HCT116 (cell line): ENCODE data around the gene LRRC1.

Experiments used
- CEBPB ChIP-seq: IDR thresholded peaks from 2 replicates; pipeline ENCODE4 v1.6.1; 2012; ENCODE audit warnings: low read depth
- EGR1 ChIP-seq: IDR thresholded peaks from 2 replicates; pipeline ENCODE4 v1.6.1; 2012; ENCODE audit warnings: low read depth
- EZH2 ChIP-seq: fragments of 200-600 bp; sonication (generic); IDR thresholded peaks from 2 replicates; pipeline ENCODE4 v1.6.1; 2017; ENCODE audit warnings: antibody characterized with exemption, mixed run types
- EZH2phosphoT487 ChIP-seq: fragments of 200-600 bp; IDR thresholded peaks from 2 replicates; pipeline ENCODE4 v1.6.1; 2018; ENCODE audit warnings: antibody characterized with exemption, borderline replicate concordance
- FOSL1 ChIP-seq: IDR thresholded peaks from 2 replicates; pipeline ENCODE4 v1.6.1; 2012; ENCODE audit warnings: low read depth
- POLR2A ChIP-seq: IDR thresholded peaks from 2 replicates; pipeline ENCODE4 v1.7.0; 2011; ENCODE audit warnings: borderline replicate concordance; ENCODE audit not compliant: insufficient read depth, insufficient read length; ENCODE audit errors: extremely low read depth
- POLR2AphosphoS5 ChIP-seq: IDR thresholded peaks from 2 replicates; pipeline ENCODE4 v1.6.1; 2011; ENCODE audit warnings: mild to moderate bottlenecking, low read depth, low read length, moderate library complexity
- TCF7L2 ChIP-seq: IDR thresholded peaks from 2 replicates; pipeline ENCODE4 v1.7.0; 2011; ENCODE audit warnings: borderline replicate concordance, inconsistent platforms; ENCODE audit not compliant: insufficient read depth, insufficient read length; ENCODE audit errors: extremely low read depth
- YY1 ChIP-seq: IDR thresholded peaks from 2 replicates; pipeline ENCODE4 v1.6.1; 2011; ENCODE audit warnings: low read length, low read depth, moderate library complexity, mild to moderate bottlenecking; ENCODE audit not compliant: insufficient replicate concordance; ENCODE audit errors: extremely low read depth
- TF ChIP-seq, protein P1 (sequence below), 3 experiments: fragments of 200-600 bp in 1 of 3; sonication (generic) in 1 of 3; IDR thresholded peaks in 2 of 3; conservative IDR thresholded peaks in 1 of 3; 2 replicates each; pipeline ENCODE4 v1.5.1; 2012 to 2017; ENCODE audit warnings: low read depth in 2 of 3, low read length in 2 of 3, antibody characterized with exemption in 1 of 3, borderline replicate concordance in 1 of 3, control low read depth in 1 of 3, mild to moderate bottlenecking in 1 of 3, mixed read lengths in 1 of 3, mixed run types in 1 of 3, moderate library complexity in 1 of 3; ENCODE audit not compliant: insufficient read depth in 1 of 3
- TF ChIP-seq, protein P2 (sequence below): IDR thresholded peaks from 2 replicates; pipeline ENCODE4 v1.6.1; 2012
- TF ChIP-seq, protein P3 (sequence below): IDR thresholded peaks from 2 replicates; pipeline ENCODE4 v1.6.1; 2012

GRCh38 chr6:53869964-53870363, 75.2 kb downstream of the LRRC1 start:
- no peak for TF ChIP-seq POLR2A
- no peak for TF ChIP-seq POLR2AphosphoS5
- TF ChIP-seq TCF7L2 = no peak
- TF ChIP-seq EZH2phosphoT487 = no peak
- TF ChIP-seq FOSL1 = no peak
- TF ChIP-seq, protein P1, sequence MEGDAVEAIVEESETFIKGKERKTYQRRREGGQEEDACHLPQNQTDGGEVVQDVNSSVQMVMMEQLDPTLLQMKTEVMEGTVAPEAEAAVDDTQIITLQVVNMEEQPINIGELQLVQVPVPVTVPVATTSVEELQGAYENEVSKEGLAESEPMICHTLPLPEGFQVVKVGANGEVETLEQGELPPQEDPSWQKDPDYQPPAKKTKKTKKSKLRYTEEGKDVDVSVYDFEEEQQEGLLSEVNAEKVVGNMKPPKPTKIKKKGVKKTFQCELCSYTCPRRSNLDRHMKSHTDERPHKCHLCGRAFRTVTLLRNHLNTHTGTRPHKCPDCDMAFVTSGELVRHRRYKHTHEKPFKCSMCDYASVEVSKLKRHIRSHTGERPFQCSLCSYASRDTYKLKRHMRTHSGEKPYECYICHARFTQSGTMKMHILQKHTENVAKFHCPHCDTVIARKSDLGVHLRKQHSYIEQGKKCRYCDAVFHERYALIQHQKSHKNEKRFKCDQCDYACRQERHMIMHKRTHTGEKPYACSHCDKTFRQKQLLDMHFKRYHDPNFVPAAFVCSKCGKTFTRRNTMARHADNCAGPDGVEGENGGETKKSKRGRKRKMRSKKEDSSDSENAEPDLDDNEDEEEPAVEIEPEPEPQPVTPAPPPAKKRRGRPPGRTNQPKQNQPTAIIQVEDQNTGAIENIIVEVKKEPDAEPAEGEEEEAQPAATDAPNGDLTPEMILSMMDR (IDR thresholded peaks at IDR 0.05 in 2 of 3, conservative IDR thresholded peaks at IDR 0.05 in 1 of 3; ENCODE audit: borderline replicate concordance in 1 of 3, insufficient read depth in 1 of 3, low read depth in 2 of 3, low read length in 2 of 3) = no peak
- TF ChIP-seq EZH2 = no peak
- no peak for TF ChIP-seq CEBPB
- TF ChIP-seq YY1 = no peak
- no peak for TF ChIP-seq EGR1
- TF ChIP-seq, protein P2, sequence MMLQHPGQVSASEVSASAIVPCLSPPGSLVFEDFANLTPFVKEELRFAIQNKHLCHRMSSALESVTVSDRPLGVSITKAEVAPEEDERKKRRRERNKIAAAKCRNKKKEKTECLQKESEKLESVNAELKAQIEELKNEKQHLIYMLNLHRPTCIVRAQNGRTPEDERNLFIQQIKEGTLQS = no peak
- TF ChIP-seq, protein P3, sequence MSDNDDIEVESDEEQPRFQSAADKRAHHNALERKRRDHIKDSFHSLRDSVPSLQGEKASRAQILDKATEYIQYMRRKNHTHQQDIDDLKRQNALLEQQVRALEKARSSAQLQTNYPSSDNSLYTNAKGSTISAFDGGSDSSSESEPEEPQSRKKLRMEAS = no peak
